ENCODE measurements around the gene IMMP2L. TPM values are rescaled to one million over a fixed set of nuclear protein-coding genes. Genes with fewer than 3 reads are reported as not detected.

Gene IMMP2L
- total and polyA plus RNA-seq, 2 of the 8 experiments (the other 6 are each of a cell fraction or from before 2014, with no cell fraction given) = 2.3 to 10.1 TPM

DNA sequence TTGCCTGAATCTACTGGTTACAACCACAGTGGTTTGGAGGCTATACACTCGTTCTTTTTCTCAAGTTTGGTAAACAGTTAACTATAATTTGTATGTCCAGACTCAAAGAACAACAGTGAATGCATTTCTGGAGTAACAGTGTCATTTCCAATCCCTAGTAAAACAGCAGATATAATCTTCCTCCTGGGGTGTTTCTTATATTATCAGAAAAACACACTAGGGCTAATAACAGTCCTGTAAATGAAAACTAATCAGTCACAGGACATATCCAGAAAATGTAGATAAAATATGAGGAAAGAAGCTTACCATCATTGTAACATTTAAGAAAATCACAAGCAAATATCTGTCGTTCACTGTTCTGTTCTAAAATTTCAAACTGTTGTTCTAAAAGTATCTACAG lies 388.8 kb downstream of the IMMP2L start (continued):
- TF ChIP-seq CHD7 (IDR thresholded peaks at IDR 0.05; ENCODE audit: insufficient replicate concordance, low read length) (no peak), HDAC2 (IDR thresholded peaks at IDR 0.05; ENCODE audit: borderline replicate concordance in 1 of 2, low read depth in 2 of 2, low read length in 2 of 2) (no peak), JUN (IDR thresholded peaks at IDR 0.05; ENCODE audit: low read depth, low read length) (no peak), GABPA (IDR thresholded peaks at IDR 0.05; ENCODE audit: borderline replicate concordance, insufficient read depth, low read length) (no peak), RBBP5 (IDR thresholded peaks at IDR 0.05; ENCODE audit: borderline replicate concordance, low read depth, low read length) (no peak), PHF8 (conservative IDR thresholded peaks at IDR 0.05; ENCODE audit: low read depth, low read length) (no peak), NRF1 (IDR thresholded peaks at IDR 0.05; ENCODE audit: low read depth, low read length) (no peak)

Data from H1 (cell line).